ENCODE measurements around the gene CEP78. TPM values are rescaled to one million over a fixed set of nuclear protein-coding genes. Genes with fewer than 3 reads are reported as not detected.

CEP78 gene
- total RNA-seq, 4 donors from 2014 or later, result 4.6 to 10.4 (median 7.4) TPM

- no peak for TF ChIP-seq CTCF (IDR thresholded peaks at IDR 0.05)
- no peak for ATAC-seq (ENCODE audit: low FRiP score)
- no peak for DNase-seq (ENCODE audit: low spot score)
Observed at GRCh38 chr9:78306222-78307076, 70.6 kb downstream of the CEP78 start.

- TF ChIP-seq CTCF (IDR thresholded peaks at IDR 0.05), result no peak
- no peak for DNase-seq (ENCODE audit: low spot score)
- ATAC-seq (ENCODE audit: low FRiP score), result no peak
Observed at GRCh38 chr9:78307360-78307759, 71.5 kb downstream of the CEP78 start.

GRCh38 chr9:78309066-78309465 lies 73.2 kb downstream of the CEP78 start:
- no peak for DNase-seq (ENCODE audit: low spot score)
- TF ChIP-seq CTCF (IDR thresholded peaks at IDR 0.05), result no peak
- ATAC-seq (ENCODE audit: low FRiP score), result no peak

- DNase-seq (ENCODE audit: low spot score) (no peak), ATAC-seq (ENCODE audit: low FRiP score) (no peak)
- TF ChIP-seq CTCF (IDR thresholded peaks at IDR 0.05), result no peak
Observed at GRCh38 chr9:78311075-78311474, 75.2 kb downstream of the CEP78 start.

GRCh38 chr9:78311886-78312524 lies 76.1 kb downstream of the CEP78 start:
- TF ChIP-seq CTCF (IDR thresholded peaks at IDR 0.05), result no peak
- ATAC-seq (ENCODE audit: low FRiP score) (no peak), DNase-seq (ENCODE audit: low spot score) (no peak)

- ATAC-seq (ENCODE audit: low FRiP score) (no peak), DNase-seq (ENCODE audit: low spot score) (no peak)
- TF ChIP-seq CTCF (IDR thresholded peaks at IDR 0.05), result no peak
Observed at GRCh38 chr9:78314550-78314949, 78.7 kb downstream of the CEP78 start.

Data from omental fat pad (tissue), 4 donors.